ENCODE data around the gene PARP11.

Gene PARP11

GRCh38 chr12:3904999-3905398 lies 31.8 kb upstream of the PARP11 start:
- H3K36me3 ChIP-seq (ENCODE audit: insufficient read depth, low read length) = no peaks in the 10 kb centered on the region

GRCh38 chr12:3902921-3903320 lies 29.7 kb upstream of the PARP11 start:
- Histone ChIP-seq H3F3A (ENCODE audit: low read depth) (no peaks in the 10 kb centered on the region), H3K36me3 (ENCODE audit: insufficient read depth, low read length) (no peaks in the 10 kb centered on the region), H3K4me2 (ENCODE audit: low read depth, low read length, poor library complexity, severe bottlenecking) (no peak overlapping the region), H2AFZ (ENCODE audit: low read length) (no peak overlapping the region), H3K27me3 (ENCODE audit: insufficient read depth, low read length, poor library complexity, severe bottlenecking) (no peaks in the 10 kb centered on the region), H3K9ac (ENCODE audit: low read depth, low read length, poor library complexity, severe bottlenecking) (no peak overlapping the region), H3K4me1 (ENCODE audit: insufficient read depth, low read length, poor library complexity, severe bottlenecking) (peaks cover 8% of the 10 kb centered on the region), H3K79me2 (ENCODE audit: insufficient read depth, low read length) (no peaks in the 10 kb centered on the region), H3K4me3 (ENCODE audit: low read length, poor library complexity, severe bottlenecking) (no peak overlapping the region), H4K20me1 (ENCODE audit: insufficient read depth, low read length, poor library complexity, severe bottlenecking) (no peaks in the 10 kb centered on the region), H3K9me2 (replicated peaks; ENCODE audit: low read depth, low read length) (no peaks in the 10 kb centered on the region), H3K9me3 (ENCODE audit: insufficient read depth, low read depth, low read length) (no peaks in the 10 kb centered on the region)
- no peak for TF ChIP-seq EZH2phosphoT487 (IDR thresholded peaks at IDR 0.05; ENCODE audit: borderline replicate concordance)
- no peak for TF ChIP-seq CTCF (conservative IDR thresholded peaks at IDR 0.05; ENCODE audit: low read length)

More at GRCh38 chr12:3904999-3905398, 31.8 kb upstream of the PARP11 start:
- no peaks in the 10 kb centered on the region for H4K20me1 ChIP-seq (ENCODE audit: insufficient read depth, low read length, poor library complexity, severe bottlenecking)
- no peaks in the 10 kb centered on the region for H3K9me2 ChIP-seq (replicated peaks; ENCODE audit: low read depth, low read length)
- no peaks in the 10 kb centered on the region for H3K9me3 ChIP-seq (ENCODE audit: insufficient read depth, low read depth, low read length)
- no peaks in the 10 kb centered on the region for H3K79me2 ChIP-seq (ENCODE audit: insufficient read depth, low read length)
- no peaks in the 10 kb centered on the region for H3K27me3 ChIP-seq (ENCODE audit: insufficient read depth, low read length, poor library complexity, severe bottlenecking)
- TF ChIP-seq EZH2phosphoT487 (IDR thresholded peaks at IDR 0.05; ENCODE audit: borderline replicate concordance) (no peak), CTCF (conservative IDR thresholded peaks at IDR 0.05; ENCODE audit: low read length) (no peak)
- H3F3A ChIP-seq (ENCODE audit: low read depth) = no peaks in the 10 kb centered on the region
- H2AFZ ChIP-seq (ENCODE audit: low read length) = no peak overlapping the region
- no peak overlapping the region for H3K4me2 ChIP-seq (ENCODE audit: low read depth, low read length, poor library complexity, severe bottlenecking)
- H3K4me3 ChIP-seq (ENCODE audit: low read length, poor library complexity, severe bottlenecking) = no peak overlapping the region
- H3K4me1 ChIP-seq (ENCODE audit: insufficient read depth, low read length, poor library complexity, severe bottlenecking) = no peaks in the 10 kb centered on the region
- no peak overlapping the region for H3K9ac ChIP-seq (ENCODE audit: low read depth, low read length, poor library complexity, severe bottlenecking)

- no peaks in the 10 kb centered on the region for H3K79me2 ChIP-seq (ENCODE audit: insufficient read depth, low read length)
- H3F3A ChIP-seq (ENCODE audit: low read depth) = no peaks in the 10 kb centered on the region
- H3K36me3 ChIP-seq (ENCODE audit: insufficient read depth, low read length) = no peaks in the 10 kb centered on the region
- H3K9ac ChIP-seq (ENCODE audit: low read depth, low read length, poor library complexity, severe bottlenecking) = no peak overlapping the region
- H4K20me1 ChIP-seq (ENCODE audit: insufficient read depth, low read length, poor library complexity, severe bottlenecking) = no peaks in the 10 kb centered on the region
- no peaks in the 10 kb centered on the region for H3K27me3 ChIP-seq (ENCODE audit: insufficient read depth, low read length, poor library complexity, severe bottlenecking)
- H3K4me3 ChIP-seq (ENCODE audit: low read length, poor library complexity, severe bottlenecking) = no peak overlapping the region
- no peaks in the 10 kb centered on the region for H3K9me2 ChIP-seq (replicated peaks; ENCODE audit: low read depth, low read length)
- peaks cover 23% of the 10 kb centered on the region for H3K4me1 ChIP-seq (ENCODE audit: insufficient read depth, low read length, poor library complexity, severe bottlenecking)
- H3K4me2 ChIP-seq (ENCODE audit: low read depth, low read length, poor library complexity, severe bottlenecking) = no peak overlapping the region
- H2AFZ ChIP-seq (ENCODE audit: low read length) = no peak overlapping the region
- peak; percentile 36; the same call in 1 of the 2 replicates for TF ChIP-seq CTCF (conservative IDR thresholded peaks at IDR 0.05; ENCODE audit: low read length)
- no peak for TF ChIP-seq EZH2phosphoT487 (IDR thresholded peaks at IDR 0.05; ENCODE audit: borderline replicate concordance)
- no peaks in the 10 kb centered on the region for H3K9me3 ChIP-seq (ENCODE audit: insufficient read depth, low read depth, low read length)
Measured at GRCh38 chr12:3901116-3901515, 27.9 kb upstream of the PARP11 start.
